ENCODE results near the gene FUT9. TPM values are rescaled to one million over a fixed set of nuclear protein-coding genes. Genes with fewer than 3 reads are reported as not detected.

FUT9 gene
- total RNA-seq, 2 experiments from 2014 or later: not detected

DNA sequence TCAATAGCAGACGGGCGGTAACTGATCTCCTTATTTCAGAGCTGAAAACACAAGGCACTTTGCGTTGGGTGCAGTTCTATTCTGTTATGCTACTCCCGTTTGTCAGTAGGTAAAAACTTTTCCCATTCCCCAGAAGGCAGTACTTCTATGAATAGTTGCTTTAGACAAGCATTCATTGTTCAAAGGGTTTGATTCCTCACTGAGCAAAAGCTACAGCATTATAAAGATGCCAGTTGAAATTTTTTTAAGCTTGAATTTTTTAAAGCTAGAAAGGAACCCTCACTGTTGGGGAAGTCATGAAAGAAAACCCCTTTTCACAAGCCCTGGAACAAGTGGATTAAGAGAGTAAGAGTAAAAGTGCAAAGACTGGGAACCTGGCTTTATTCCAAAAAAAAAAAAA is 42.3 kb downstream of the FUT9 start:
- ChIA-PET POLR2A (interaction anchor here (0.7 kb wide), 2 partner anchors 407 to 899 kb away, joined by 5 to 6 read pairs; no protein-coding TSS in a partner anchor), CTCF (ENCODE audit: unreplicated experiment) (no interaction called here)
- Histone ChIP-seq H3K9me2 (ENCODE audit: insufficient read depth, low read length) (no peaks in the 10 kb centered on the region), H2AFZ (ENCODE audit: low read length) (no peak overlapping the region), H3K4me3 (ENCODE audit: low read depth, low read length, poor library complexity, severe bottlenecking) (no peak overlapping the region), H3K9me3 (ENCODE audit: low read length) (no peaks in the 10 kb centered on the region), H4K20me1 (ENCODE audit: insufficient read depth, low read length) (no peaks in the 10 kb centered on the region), H3K27ac (ENCODE audit: low read depth, low read length, poor library complexity, severe bottlenecking) (no peak overlapping the region), H3K4me2 (ENCODE audit: low read length) (no peak overlapping the region), H3K79me2 (ENCODE audit: insufficient read depth, low read depth, low read length) (no peaks in the 10 kb centered on the region), H3K4me1 (ENCODE audit: insufficient read depth, low read length, poor library complexity, severe bottlenecking) (no peaks in the 10 kb centered on the region), H3K36me3 (ENCODE audit: insufficient read depth, low read length) (no peaks in the 10 kb centered on the region)
- intact Hi-C loops (cut with micrococcal nuclease; ENCODE audit: unreplicated experiment): no loop called here
- BruUV-seq (replicated peaks): no TSS peak
- TF ChIP-seq CTCF (conservative IDR thresholded peaks at IDR 0.05; ENCODE audit: low read length) (no peak), EZH2phosphoT487 (IDR thresholded peaks at IDR 0.05; ENCODE audit: borderline replicate concordance, low read depth, low read length) (no peak)
- no peak for DNase-seq (ENCODE audit: low spot score)

GRCh38 chr6:96059586-96059985 is 43.8 kb downstream of the FUT9 start:
- H3K4me3 ChIP-seq (ENCODE audit: low read depth, low read length, poor library complexity, severe bottlenecking): no peak overlapping the region
- BruUV-seq (replicated peaks): no TSS peak
- DNase-seq (ENCODE audit: low spot score): no peak
- no peak overlapping the region for H3K4me2 ChIP-seq (ENCODE audit: low read length)
- intact Hi-C loops (cut with micrococcal nuclease; ENCODE audit: unreplicated experiment): no loop called here
- no peak overlapping the region for H3K27ac ChIP-seq (ENCODE audit: low read depth, low read length, poor library complexity, severe bottlenecking)
- no peaks in the 10 kb centered on the region for H3K9me3 ChIP-seq (ENCODE audit: low read length)
- H3K36me3 ChIP-seq (ENCODE audit: insufficient read depth, low read length): no peaks in the 10 kb centered on the region
- no peaks in the 10 kb centered on the region for H4K20me1 ChIP-seq (ENCODE audit: insufficient read depth, low read length)
- ChIA-PET POLR2A (no interaction called here), CTCF (ENCODE audit: unreplicated experiment) (no interaction called here)
- no peak overlapping the region for H2AFZ ChIP-seq (ENCODE audit: low read length)
- TF ChIP-seq EZH2phosphoT487 (IDR thresholded peaks at IDR 0.05; ENCODE audit: borderline replicate concordance, low read depth, low read length): no peak
- TF ChIP-seq CTCF (conservative IDR thresholded peaks at IDR 0.05; ENCODE audit: low read length): no peak
- H3K79me2 ChIP-seq (ENCODE audit: insufficient read depth, low read depth, low read length): no peaks in the 10 kb centered on the region
- no peaks in the 10 kb centered on the region for H3K4me1 ChIP-seq (ENCODE audit: insufficient read depth, low read length, poor library complexity, severe bottlenecking)
- H3K9me2 ChIP-seq (ENCODE audit: insufficient read depth, low read length): no peaks in the 10 kb centered on the region

DNA sequence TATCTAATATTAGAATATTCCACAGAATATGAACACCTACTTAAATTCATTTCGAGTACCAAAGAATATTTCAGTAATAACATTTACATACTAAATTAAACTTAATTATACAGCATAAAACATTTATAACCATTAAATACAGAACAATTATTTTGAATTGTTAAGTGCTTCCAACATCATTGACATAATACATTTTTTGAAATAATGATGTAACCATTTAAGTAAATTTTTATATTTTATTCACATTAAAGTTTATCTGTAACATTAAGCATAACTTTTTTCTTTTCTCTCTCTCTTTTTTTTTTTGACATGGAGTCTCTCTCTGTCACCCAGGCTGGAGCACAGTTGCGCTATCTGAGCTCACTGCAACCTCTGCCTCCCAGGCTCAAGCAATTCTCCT is 44.5 kb downstream of the FUT9 start:
- DNase-seq (ENCODE audit: low spot score): no peak
- H2AFZ ChIP-seq (ENCODE audit: low read length): no peak overlapping the region
- no peak overlapping the region for H3K4me2 ChIP-seq (ENCODE audit: low read length)
- no peak overlapping the region for H3K27ac ChIP-seq (ENCODE audit: low read depth, low read length, poor library complexity, severe bottlenecking)
- ChIA-PET CTCF (ENCODE audit: unreplicated experiment) (no interaction called here), POLR2A (no interaction called here)
- no peaks in the 10 kb centered on the region for H3K79me2 ChIP-seq (ENCODE audit: insufficient read depth, low read depth, low read length)
- no peaks in the 10 kb centered on the region for H3K4me1 ChIP-seq (ENCODE audit: insufficient read depth, low read length, poor library complexity, severe bottlenecking)
- H3K9me2 ChIP-seq (ENCODE audit: insufficient read depth, low read length): no peaks in the 10 kb centered on the region
- no peak for TF ChIP-seq CTCF (conservative IDR thresholded peaks at IDR 0.05; ENCODE audit: low read length)
- no peak for TF ChIP-seq EZH2phosphoT487 (IDR thresholded peaks at IDR 0.05; ENCODE audit: borderline replicate concordance, low read depth, low read length)
- H4K20me1 ChIP-seq (ENCODE audit: insufficient read depth, low read length): no peaks in the 10 kb centered on the region
- intact Hi-C loops (cut with micrococcal nuclease; ENCODE audit: unreplicated experiment): no loop called here
- H3K36me3 ChIP-seq (ENCODE audit: insufficient read depth, low read length): no peaks in the 10 kb centered on the region
- H3K4me3 ChIP-seq (ENCODE audit: low read depth, low read length, poor library complexity, severe bottlenecking): no peak overlapping the region
- no TSS peak for BruUV-seq (replicated peaks)
- H3K9me3 ChIP-seq (ENCODE audit: low read length): no peaks in the 10 kb centered on the region
